Stimulated activated naive B cell treated with anti-CD40 and anti-IgM and Interleukin-4, amounts not matched to agents 10 μg/mL and 1 μg/mL and 100 μg/mL, for 72 hours (primary cell): Measurements from ENCODE around the gene EIF2A.
A peak's percentile ranks its signal among the peaks of the same experiment; 100 is the strongest.
"Not testable (repeated sequence)": the region's sequence is repeated elsewhere in the genome, so short reads cannot be mapped to it uniquely, and the experiment has no call there.

Source experiments
- ATAC-seq, 2 donors: fragments of 150-1000 bp; cut with Tn5 transposase; replicated peaks; 2 replicates each; pipeline ENCODE4 v1.10.0; 2021; ENCODE audit warnings: moderate library complexity in 1 of 2
- DNase-seq: peaks from one replicate; pipeline ENCODE4 v3.0.0; 2021
- H3K27ac Mint-ChIP-seq: one replicate; pipeline ENCODE4 v1.8.0; 2022; ENCODE audit warnings: mild to moderate bottlenecking, mixed read lengths
- H3K27me3 Mint-ChIP-seq, 2 donors: one replicate each; pipeline ENCODE4 v1.8.0; 2022; ENCODE audit warnings: mixed read lengths in 2 of 2
- H3K36me3 Mint-ChIP-seq, 2 donors: one replicate each; pipeline ENCODE4 v1.8.0; 2022; ENCODE audit warnings: mixed read lengths in 2 of 2, mild to moderate bottlenecking in 1 of 2
- H3K4me1 Mint-ChIP-seq, 2 donors: one replicate each; pipeline ENCODE4 v1.8.0; 2022; ENCODE audit warnings: mixed read lengths in 2 of 2, mild to moderate bottlenecking in 1 of 2
- H3K4me3 Mint-ChIP-seq, 2 donors: one replicate each; pipeline ENCODE4 v1.8.0; 2022; ENCODE audit warnings: mild to moderate bottlenecking in 2 of 2, mixed read lengths in 2 of 2, moderate library complexity in 1 of 2
- H3K9me3 Mint-ChIP-seq, 2 donors: one replicate each; pipeline ENCODE4 v1.8.0; 2022; ENCODE audit warnings: mixed read lengths in 2 of 2, mild to moderate bottlenecking in 1 of 2

EIF2A gene

DNA sequence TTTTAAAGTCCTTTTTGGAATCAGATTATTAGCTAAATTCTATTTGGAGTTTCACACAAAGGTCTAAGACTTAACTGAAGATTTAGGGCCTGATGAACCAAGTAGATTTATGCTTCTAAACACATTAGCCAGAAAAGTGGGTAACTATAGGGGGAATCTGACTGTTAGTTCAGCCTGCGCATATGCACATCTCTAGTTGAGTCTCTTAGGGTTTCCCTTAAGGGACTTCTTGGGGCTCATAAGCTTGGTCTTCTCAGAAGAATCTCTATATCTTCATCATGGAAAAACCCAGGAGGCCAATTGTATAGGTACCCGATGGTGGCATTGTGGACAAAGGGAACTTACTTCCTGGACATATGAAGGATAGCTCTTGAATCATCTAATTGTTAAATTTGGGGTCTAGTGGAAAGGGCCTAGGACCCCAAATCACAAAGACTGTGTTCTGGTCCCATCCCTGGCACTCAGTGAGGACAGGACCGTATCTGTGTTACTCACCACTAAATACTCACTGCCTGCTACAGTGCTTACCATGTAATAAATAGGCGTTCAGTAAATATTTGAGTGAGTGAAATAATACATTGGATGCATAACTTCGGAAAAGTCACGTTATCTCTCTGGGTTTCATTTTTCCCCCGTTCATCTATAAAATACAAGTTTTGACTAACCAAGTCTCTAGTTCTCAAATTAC is 73.6 kb downstream of the EIF2A start:
- Mint-ChIP-seq H3K4me1 (peaks cover 14 to 33% of the 10 kb centered on the region in 2 donors), H3K4me3 (no peak overlapping the region), H3K27ac (no peak overlapping the region), H3K36me3 (peaks cover 25 to 32% of the 10 kb centered on the region in 2 donors), H3K27me3 (no peaks in the 10 kb centered on the region), H3K9me3 (no peaks in the 10 kb centered on the region)
- DNase-seq (no peak), ATAC-seq (no peak)

DNA sequence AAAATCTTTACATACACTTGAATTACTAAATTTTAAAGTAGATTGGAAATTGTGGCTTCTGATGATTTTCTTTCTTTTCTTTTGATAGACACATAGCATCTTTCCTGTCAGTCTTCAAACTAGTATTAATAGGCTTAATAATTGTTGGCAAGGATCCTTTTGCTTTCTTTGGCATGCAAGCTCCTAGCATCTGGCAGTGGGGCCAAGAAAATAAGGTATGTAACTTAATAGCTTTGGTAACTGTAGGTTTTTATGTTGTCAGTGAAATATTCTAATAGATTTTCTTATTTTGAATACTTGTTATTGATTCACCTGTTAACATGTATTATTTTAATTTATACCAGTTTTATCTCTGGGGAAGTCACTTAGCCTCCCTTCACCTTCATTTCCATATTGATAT is 76.4 kb downstream of the EIF2A start:
- Mint-ChIP-seq H3K36me3 (peaks cover 37 to 39% of the 10 kb centered on the region in 2 donors), H3K4me1 (peaks cover 12 to 37% of the 10 kb centered on the region in 2 donors)
- not testable (repeated sequence) for H3K9me3 Mint-ChIP-seq, DNase-seq, H3K27ac Mint-ChIP-seq, H3K27me3 Mint-ChIP-seq, H3K4me3 Mint-ChIP-seq, ATAC-seq

DNA sequence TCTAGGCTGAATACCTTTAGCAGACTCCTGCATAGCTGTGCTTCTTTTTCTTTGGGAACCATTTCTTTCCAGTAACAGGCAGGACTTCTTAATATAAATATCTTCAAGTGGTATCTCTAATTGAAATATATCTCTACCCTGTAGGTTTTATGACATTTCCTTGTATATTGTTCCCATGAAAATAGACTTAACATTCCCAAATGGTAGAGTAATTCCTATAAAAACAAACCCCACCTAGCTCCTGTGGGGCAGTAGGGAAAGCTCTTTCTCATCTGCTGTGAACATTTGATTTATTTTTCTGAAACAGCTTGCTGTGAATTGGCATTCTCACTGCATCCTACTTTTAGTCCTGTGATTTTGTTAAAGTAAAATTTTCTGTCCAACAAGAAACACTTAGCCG is 77.4 kb downstream of the EIF2A start:
- peaks cover 9 to 32% of the 10 kb centered on the region in 2 donors for H3K4me1 Mint-ChIP-seq
- no peak overlapping the region for H3K4me3 Mint-ChIP-seq
- ATAC-seq: no peak
- no peak overlapping the region for H3K27ac Mint-ChIP-seq
- peaks cover 28 to 34% of the 10 kb centered on the region in 2 donors for H3K36me3 Mint-ChIP-seq
- DNase-seq: no peak
- H3K27me3 Mint-ChIP-seq: no peaks in the 10 kb centered on the region
- no peaks in the 10 kb centered on the region for H3K9me3 Mint-ChIP-seq

DNA sequence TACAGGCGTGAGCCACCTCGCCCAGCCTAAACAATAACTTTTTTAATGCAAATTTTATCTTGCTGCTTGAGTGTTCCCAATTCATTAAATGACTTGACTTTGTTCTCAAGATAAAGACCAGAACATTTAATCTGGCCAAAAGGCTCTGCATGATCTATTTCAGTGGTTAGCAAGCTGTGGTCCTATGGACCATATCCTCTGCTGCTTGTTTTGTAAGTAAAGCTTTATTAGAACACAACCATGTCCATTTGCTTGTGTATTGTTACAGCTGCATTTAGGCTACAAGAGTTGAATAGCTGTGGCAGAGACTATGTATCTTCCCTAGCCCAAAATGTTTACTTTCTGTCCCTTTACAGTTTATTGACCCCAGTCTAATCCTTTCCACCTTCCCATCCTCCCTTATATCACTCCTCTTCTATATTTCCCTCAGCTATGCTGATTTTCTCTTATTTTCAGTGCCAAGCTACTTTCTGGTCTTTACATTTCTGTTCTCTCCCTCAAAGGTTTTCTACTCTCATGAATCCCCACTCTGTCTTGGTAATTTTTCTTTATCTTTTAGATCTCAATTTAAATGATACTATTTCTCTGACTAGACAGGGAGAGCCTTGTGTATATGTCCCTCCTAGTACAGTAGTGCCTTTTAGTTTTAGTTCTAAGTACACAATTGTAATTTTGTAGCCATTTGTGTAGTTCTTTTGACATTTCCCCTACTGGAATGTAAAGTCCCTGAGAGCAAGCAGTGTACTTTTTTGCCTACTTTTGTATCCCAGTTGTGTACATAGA is 79.8 kb downstream of the EIF2A start:
- Mint-ChIP-seq H3K27me3 (no peaks in the 10 kb centered on the region), H3K4me3 (no peak overlapping the region), H3K27ac (no peak overlapping the region), H3K9me3 (no peaks in the 10 kb centered on the region), H3K36me3 (peaks cover 27 to 36% of the 10 kb centered on the region in 2 donors), H3K4me1 (peaks cover 3 to 13% of the 10 kb centered on the region in 2 donors)
- DNase-seq (no peak), ATAC-seq (no peak)

DNA sequence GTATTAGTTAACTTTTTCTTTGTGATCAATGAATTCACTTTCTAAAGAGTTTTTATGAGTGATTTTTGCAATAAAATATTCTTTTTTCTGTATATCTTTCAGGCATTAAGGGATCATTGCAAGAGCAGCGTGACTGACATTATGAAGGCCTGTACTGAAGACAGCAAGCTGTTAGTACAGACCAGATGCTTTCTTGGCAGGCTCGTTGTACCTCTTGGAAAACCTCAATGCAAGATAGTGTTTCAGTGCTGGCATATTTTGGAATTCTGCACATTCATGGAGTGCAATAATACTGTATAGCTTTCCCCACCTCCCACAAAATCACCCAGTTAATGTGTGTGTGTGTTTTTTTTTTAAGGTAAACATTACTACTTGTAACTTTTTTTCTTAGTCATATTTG is 81.0 kb downstream of the EIF2A start:
- H3K27me3 Mint-ChIP-seq: no peaks in the 10 kb centered on the region
- H3K36me3 Mint-ChIP-seq: peaks cover 28 to 32% of the 10 kb centered on the region in 2 donors
- no peaks in the 10 kb centered on the region for H3K9me3 Mint-ChIP-seq
- H3K4me3 Mint-ChIP-seq: no peak overlapping the region
- H3K27ac Mint-ChIP-seq: no peak overlapping the region
- H3K4me1 Mint-ChIP-seq: peaks cover 0 to 7% of the 10 kb centered on the region in 2 donors
- DNase-seq: no peak
- no peak for ATAC-seq

DNA sequence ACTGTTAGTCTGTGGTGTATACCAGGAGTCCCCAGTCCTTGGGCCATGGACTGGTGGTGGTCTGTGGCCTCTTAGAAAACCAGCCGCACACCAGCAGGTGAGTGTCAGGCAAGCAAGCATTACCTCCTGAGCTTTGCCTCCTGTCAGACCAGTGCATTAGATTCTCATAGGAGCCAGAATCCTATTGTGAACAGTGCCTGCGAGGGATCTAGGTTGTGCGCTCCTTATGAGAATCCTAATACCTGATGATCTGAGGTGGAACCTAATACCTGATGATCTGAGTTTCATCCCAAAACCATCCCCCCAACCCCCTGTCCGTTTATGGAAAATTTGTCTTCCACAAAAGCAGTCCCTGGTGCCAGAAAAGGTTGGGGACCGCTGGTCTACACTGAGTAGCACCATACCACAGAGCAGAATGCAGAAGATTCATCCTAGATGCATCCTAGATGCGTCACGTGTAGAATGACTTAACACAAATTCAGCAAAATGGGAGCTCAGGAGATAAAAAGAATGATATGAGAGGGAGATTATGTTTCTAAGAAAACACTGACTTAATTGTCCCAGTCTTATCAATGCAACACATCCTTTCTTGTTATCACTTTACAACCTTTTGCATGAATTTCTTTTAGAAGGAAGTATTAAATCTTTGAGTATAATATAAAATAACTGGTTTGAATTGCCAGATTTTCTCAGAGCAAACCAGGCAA is 85.1 kb downstream of the EIF2A start:
- H3K27ac Mint-ChIP-seq: peak overlapping the region; percentile 42
- no peaks in the 10 kb centered on the region for H3K9me3 Mint-ChIP-seq
- H3K27me3 Mint-ChIP-seq: no peaks in the 10 kb centered on the region
- peaks cover 9 to 32% of the 10 kb centered on the region in 2 donors for H3K4me1 Mint-ChIP-seq
- ATAC-seq (no peak), DNase-seq (no peak)
- no peak overlapping the region for H3K4me3 Mint-ChIP-seq
- peaks cover 16 to 28% of the 10 kb centered on the region in 2 donors for H3K36me3 Mint-ChIP-seq

DNA sequence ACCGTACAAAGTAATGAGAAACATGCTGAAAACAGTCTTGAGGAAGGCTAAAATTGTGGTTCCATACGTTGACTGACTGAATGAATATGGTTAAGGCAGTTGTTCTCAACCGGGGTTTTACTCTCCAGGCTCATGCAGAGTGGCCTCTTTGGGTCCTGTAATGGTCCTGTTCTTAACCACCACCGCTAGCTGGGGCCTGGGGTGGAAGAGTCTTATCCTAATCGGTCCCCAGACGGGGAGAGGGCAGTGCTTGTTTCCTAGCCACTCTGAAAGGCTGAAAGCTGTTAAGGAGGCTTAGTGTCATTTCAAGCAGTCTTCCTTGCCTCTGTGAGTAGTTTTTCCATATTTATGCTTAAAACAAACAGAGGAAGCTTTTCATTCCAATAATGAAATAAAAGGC is 88.5 kb downstream of the EIF2A start:
- H3K36me3 Mint-ChIP-seq: peaks cover 15 to 22% of the 10 kb centered on the region in 2 donors
- H3K27me3 Mint-ChIP-seq: no peaks in the 10 kb centered on the region
- DNase-seq (no peak), ATAC-seq (peak in 1 of 2 donors; percentile 28)
- H3K4me1 Mint-ChIP-seq: peaks cover 9 to 32% of the 10 kb centered on the region in 2 donors
- no peak overlapping the region for H3K27ac Mint-ChIP-seq
- H3K9me3 Mint-ChIP-seq: no peaks in the 10 kb centered on the region
- no peak overlapping the region for H3K4me3 Mint-ChIP-seq

DNA sequence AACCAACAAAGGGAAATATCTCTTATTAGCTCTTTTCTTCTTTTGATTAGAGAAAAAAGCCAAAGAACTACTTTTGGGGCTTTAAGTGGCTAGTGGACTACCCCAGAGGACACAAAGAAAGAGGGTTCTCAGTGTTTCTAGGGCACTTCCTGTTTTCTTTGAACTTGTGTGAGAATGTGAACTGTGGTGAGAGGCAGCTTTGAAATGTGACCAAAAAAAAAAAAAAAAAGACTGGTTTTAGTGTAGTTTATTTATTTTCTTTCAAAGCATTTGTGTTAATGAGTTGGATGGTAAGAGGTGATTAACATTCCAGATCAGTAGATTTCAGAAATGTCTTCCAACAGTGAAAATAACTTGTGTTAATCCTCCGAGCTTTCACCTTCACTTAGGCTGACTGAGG is 88.9 kb downstream of the EIF2A start:
- ATAC-seq: peak; percentile 76 to 83
- peaks cover 9 to 32% of the 10 kb centered on the region in 2 donors for H3K4me1 Mint-ChIP-seq
- DNase-seq: no peak
- H3K27ac Mint-ChIP-seq: peak overlapping the region; percentile 37
- peaks cover 13 to 19% of the 10 kb centered on the region in 2 donors for H3K36me3 Mint-ChIP-seq
- H3K27me3 Mint-ChIP-seq: no peaks in the 10 kb centered on the region
- no peaks in the 10 kb centered on the region for H3K9me3 Mint-ChIP-seq
- H3K4me3 Mint-ChIP-seq: no peak overlapping the region
